ENCODE results near the gene CYBA.

DNA sequence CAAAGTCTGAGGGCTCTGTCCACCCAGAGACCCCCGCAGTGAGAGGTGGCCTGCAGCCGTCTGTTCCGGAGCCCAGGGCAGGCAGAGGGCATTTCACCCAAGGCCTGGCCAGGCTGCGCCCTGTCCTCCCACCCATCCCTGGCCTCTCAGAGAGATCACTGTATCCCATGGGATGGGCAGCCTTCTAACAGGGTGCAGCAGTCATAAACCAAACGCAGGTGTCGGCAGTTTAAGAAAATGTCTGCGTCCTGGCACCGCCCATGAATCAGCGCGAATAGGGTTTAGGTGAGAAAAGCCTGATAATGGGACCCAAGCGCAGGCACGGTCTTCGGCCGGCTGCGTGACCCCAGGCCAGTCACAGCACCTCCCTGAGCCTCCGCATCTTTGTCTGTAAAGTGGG lies 5.4 kb downstream of the CYBA start:
- TF ChIP-seq POLR2AphosphoS5 (IDR thresholded peaks at IDR 0.05; ENCODE audit: low read depth) = no peak
- TF ChIP-seq, protein P1, sequence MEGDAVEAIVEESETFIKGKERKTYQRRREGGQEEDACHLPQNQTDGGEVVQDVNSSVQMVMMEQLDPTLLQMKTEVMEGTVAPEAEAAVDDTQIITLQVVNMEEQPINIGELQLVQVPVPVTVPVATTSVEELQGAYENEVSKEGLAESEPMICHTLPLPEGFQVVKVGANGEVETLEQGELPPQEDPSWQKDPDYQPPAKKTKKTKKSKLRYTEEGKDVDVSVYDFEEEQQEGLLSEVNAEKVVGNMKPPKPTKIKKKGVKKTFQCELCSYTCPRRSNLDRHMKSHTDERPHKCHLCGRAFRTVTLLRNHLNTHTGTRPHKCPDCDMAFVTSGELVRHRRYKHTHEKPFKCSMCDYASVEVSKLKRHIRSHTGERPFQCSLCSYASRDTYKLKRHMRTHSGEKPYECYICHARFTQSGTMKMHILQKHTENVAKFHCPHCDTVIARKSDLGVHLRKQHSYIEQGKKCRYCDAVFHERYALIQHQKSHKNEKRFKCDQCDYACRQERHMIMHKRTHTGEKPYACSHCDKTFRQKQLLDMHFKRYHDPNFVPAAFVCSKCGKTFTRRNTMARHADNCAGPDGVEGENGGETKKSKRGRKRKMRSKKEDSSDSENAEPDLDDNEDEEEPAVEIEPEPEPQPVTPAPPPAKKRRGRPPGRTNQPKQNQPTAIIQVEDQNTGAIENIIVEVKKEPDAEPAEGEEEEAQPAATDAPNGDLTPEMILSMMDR (IDR thresholded peaks at IDR 0.05; ENCODE audit: insufficient read depth, low read length) = no peak
- TF ChIP-seq, protein P2, sequence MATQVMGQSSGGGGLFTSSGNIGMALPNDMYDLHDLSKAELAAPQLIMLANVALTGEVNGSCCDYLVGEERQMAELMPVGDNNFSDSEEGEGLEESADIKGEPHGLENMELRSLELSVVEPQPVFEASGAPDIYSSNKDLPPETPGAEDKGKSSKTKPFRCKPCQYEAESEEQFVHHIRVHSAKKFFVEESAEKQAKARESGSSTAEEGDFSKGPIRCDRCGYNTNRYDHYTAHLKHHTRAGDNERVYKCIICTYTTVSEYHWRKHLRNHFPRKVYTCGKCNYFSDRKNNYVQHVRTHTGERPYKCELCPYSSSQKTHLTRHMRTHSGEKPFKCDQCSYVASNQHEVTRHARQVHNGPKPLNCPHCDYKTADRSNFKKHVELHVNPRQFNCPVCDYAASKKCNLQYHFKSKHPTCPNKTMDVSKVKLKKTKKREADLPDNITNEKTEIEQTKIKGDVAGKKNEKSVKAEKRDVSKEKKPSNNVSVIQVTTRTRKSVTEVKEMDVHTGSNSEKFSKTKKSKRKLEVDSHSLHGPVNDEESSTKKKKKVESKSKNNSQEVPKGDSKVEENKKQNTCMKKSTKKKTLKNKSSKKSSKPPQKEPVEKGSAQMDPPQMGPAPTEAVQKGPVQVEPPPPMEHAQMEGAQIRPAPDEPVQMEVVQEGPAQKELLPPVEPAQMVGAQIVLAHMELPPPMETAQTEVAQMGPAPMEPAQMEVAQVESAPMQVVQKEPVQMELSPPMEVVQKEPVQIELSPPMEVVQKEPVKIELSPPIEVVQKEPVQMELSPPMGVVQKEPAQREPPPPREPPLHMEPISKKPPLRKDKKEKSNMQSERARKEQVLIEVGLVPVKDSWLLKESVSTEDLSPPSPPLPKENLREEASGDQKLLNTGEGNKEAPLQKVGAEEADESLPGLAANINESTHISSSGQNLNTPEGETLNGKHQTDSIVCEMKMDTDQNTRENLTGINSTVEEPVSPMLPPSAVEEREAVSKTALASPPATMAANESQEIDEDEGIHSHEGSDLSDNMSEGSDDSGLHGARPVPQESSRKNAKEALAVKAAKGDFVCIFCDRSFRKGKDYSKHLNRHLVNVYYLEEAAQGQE (IDR thresholded peaks at IDR 0.05; ENCODE audit: insufficient replicate concordance, low read depth) = no peak
- TF ChIP-seq GABPA (IDR thresholded peaks at IDR 0.05; ENCODE audit: low read depth) = no peak
- TF ChIP-seq SPI1 (IDR thresholded peaks at IDR 0.05; ENCODE audit: borderline replicate concordance, low read depth) = no peak

Measured in HL-60 (cell line).